GM23338 (cell line): ENCODE results near the gene RHOBTB3.

ENCODE experiments used
- CTCF ChIP-seq, 2 experiments: fragments of 200-600 bp in 1 of 2; sonication (generic) in 1 of 2; conservative IDR thresholded peaks; 2 replicates each; pipeline versions ENCODE4 v1.5.1 to v1.6.1; 2016 to 2017; ENCODE audit warnings: antibody characterized with exemption in 2 of 2, low read depth in 2 of 2, mild to moderate bottlenecking in 2 of 2, moderate library complexity in 1 of 2
- EZH2 ChIP-seq: fragments of 200-600 bp; sonication (generic); IDR thresholded peaks from one replicate; pipeline ENCODE4 v1.8.0; 2017; ENCODE audit warnings: antibody characterized with exemption, mild to moderate bottlenecking, low read depth; ENCODE audit not compliant: unreplicated experiment
- NANOG ChIP-seq: IDR thresholded peaks from 2 replicates; pipeline ENCODE4 v1.6.1; 2016; ENCODE audit warnings: antibody characterized with exemption, borderline replicate concordance
- POLR2AphosphoS5 ChIP-seq: IDR thresholded peaks from 2 replicates; pipeline ENCODE4 v1.6.1; 2016; ENCODE audit warnings: antibody characterized with exemption, low read depth
- TF ChIP-seq, protein P1 (sequence below): IDR thresholded peaks from one replicate; pipeline ENCODE4 v1.6.1; 2018; ENCODE audit warnings: antibody characterized with exemption; ENCODE audit not compliant: unreplicated experiment

GRCh38 chr5:95699337-95699736 is 31.8 kb upstream of the RHOBTB3 start:
- TF ChIP-seq CTCF (conservative IDR thresholded peaks at IDR 0.05; ENCODE audit: low read depth in 2 of 2) (no peak), POLR2AphosphoS5 (no peak), EZH2 (no peak), NANOG (no peak)
- TF ChIP-seq, protein P1, sequence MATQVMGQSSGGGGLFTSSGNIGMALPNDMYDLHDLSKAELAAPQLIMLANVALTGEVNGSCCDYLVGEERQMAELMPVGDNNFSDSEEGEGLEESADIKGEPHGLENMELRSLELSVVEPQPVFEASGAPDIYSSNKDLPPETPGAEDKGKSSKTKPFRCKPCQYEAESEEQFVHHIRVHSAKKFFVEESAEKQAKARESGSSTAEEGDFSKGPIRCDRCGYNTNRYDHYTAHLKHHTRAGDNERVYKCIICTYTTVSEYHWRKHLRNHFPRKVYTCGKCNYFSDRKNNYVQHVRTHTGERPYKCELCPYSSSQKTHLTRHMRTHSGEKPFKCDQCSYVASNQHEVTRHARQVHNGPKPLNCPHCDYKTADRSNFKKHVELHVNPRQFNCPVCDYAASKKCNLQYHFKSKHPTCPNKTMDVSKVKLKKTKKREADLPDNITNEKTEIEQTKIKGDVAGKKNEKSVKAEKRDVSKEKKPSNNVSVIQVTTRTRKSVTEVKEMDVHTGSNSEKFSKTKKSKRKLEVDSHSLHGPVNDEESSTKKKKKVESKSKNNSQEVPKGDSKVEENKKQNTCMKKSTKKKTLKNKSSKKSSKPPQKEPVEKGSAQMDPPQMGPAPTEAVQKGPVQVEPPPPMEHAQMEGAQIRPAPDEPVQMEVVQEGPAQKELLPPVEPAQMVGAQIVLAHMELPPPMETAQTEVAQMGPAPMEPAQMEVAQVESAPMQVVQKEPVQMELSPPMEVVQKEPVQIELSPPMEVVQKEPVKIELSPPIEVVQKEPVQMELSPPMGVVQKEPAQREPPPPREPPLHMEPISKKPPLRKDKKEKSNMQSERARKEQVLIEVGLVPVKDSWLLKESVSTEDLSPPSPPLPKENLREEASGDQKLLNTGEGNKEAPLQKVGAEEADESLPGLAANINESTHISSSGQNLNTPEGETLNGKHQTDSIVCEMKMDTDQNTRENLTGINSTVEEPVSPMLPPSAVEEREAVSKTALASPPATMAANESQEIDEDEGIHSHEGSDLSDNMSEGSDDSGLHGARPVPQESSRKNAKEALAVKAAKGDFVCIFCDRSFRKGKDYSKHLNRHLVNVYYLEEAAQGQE: no peak
